Fibroblast of peridontal ligament (primary cell): ENCODE measurements around the gene HTT.
A peak's percentile ranks its signal among the peaks of the same experiment; 100 is the strongest.

Experiments
- DNase-seq: peaks from one replicate; pipeline ENCODE4 v3.0.0-alpha.2; 2010; ENCODE audit errors: extremely low read depth

Gene HTT

GRCh38 chr4:3200423-3201090 lies 126.1 kb downstream of the HTT start:
- DNase-seq, result no peak

- DNase-seq, result no peak
Measured at GRCh38 chr4:3201718-3202702, 127.5 kb downstream of the HTT start.

GRCh38 chr4:3202836-3203820 lies 128.6 kb downstream of the HTT start:
- DNase-seq, result no peak

- DNase-seq, result peak; percentile 43
Measured at GRCh38 chr4:3203971-3204431, 129.5 kb downstream of the HTT start.

- DNase-seq, result no peak
Measured at GRCh38 chr4:3205995-3206394, 131.5 kb downstream of the HTT start.

- no peak for DNase-seq
Measured at GRCh38 chr4:3206439-3207100, 132.1 kb downstream of the HTT start.

- peak; percentile 77 for DNase-seq
Measured at GRCh38 chr4:3207531-3208037, 133.1 kb downstream of the HTT start.

- no peak for DNase-seq
Measured at GRCh38 chr4:3208826-3209225, 134.3 kb downstream of the HTT start.

- DNase-seq, result no peak
Measured at GRCh38 chr4:3209551-3210325, 135.3 kb downstream of the HTT start.

- DNase-seq, result no peak
Measured at GRCh38 chr4:3210467-3210866, 136.0 kb downstream of the HTT start.

GRCh38 chr4:3211866-3212265 lies 137.4 kb downstream of the HTT start:
- DNase-seq, result no peak

GRCh38 chr4:3212391-3213105 lies 138.1 kb downstream of the HTT start:
- no peak for DNase-seq

GRCh38 chr4:3213106-3213425 lies 138.6 kb downstream of the HTT start:
- DNase-seq, result no peak

- no peak for DNase-seq
Measured at GRCh38 chr4:3213661-3214250, 139.3 kb downstream of the HTT start.

GRCh38 chr4:3215256-3215655 lies 140.8 kb downstream of the HTT start:
- DNase-seq, result no peak

- DNase-seq, result no peak
Measured at GRCh38 chr4:3215733-3216132, 141.3 kb downstream of the HTT start.

- DNase-seq, result no peak
Measured at GRCh38 chr4:3217266-3217665, 142.8 kb downstream of the HTT start.

- DNase-seq, result no peak
Measured at GRCh38 chr4:3217771-3218170, 143.3 kb downstream of the HTT start.
